HG02678 (cell line): ENCODE measurements around the gene ACO2.
"Not testable (repeated sequence)": the region's sequence is repeated elsewhere in the genome, so short reads cannot be mapped to it uniquely, and the experiment has no call there.

Experiments used
- ATAC-seq: cut with Tn5 transposase; IDR thresholded peaks from one replicate; pipeline ENCODE4 v1.9.1; 2021; ENCODE audit warnings: mild to moderate bottlenecking, moderate library complexity; ENCODE audit not compliant: unreplicated experiment

ACO2 gene

DNA sequence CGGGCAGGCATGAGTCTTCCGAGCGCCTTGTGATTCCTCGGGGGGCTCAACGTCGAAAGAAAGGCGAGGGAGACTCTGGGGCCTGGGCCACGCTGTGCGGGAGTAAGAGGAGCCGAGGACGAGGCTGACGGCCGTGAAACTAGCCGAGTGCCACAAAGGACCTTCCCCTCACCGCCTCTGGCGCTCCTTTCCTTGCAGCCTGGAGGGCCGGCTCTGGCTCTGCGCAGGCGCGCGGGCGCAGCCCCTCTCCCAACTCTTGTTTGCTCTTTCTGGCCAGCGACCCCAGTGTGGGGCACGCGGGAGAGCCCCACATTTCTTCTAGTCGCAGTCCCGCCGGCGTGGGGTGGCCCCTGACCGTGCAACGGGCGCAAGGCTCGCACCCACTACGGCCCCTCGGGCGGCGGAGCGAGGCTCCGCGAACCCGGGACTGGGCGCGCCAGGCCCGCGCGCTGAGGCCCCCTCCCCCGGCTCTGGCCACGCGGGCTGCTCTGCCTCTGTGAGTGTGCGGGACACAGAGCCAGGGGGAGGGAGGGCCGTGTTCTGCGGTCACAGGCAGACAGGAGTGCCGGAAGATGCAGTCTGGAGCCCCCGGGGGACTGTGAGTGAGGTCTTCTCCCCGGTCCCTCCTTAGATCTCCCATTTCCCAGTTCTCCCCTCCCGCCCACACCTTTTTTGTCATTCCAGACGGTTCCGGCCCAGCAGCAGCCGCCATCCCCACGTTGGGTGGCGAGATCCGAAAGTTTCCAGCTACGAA lies 21.3 kb upstream of the ACO2 start:
- no peak for ATAC-seq

DNA sequence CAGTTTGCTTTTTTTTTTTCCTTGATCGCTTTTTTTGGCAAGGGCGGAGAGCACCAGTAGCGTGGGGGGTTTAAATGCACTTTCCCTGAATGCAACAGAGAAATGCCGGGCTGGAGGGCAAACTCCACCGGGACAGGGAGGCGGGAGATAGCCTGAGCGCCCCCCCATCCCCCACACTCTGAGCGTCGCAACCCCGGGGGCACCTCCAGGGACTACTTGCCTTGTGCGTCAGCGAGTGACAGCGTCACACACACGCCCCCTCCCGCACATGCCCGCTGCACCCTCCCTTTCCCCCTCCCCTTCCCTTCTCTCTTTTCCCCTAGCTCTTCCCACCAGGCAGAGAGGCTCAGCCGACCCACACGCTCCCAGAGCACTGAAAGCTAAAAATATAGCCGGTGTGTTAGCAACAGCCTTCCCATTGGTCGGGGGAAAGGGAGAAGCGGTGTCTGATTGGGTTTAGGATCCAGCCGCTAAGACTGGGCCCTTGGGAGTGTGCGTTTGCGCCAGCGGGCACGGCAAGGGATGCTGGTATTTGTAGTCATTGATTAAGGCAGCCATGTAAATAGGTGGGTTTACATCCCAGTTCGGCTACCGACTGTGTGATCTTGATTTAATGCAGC lies 20.6 kb upstream of the ACO2 start:
- ATAC-seq: peak; percentile 55

GRCh38 chr22:41458161-41458728 lies 10.7 kb upstream of the ACO2 start:
- ATAC-seq: no peak

DNA sequence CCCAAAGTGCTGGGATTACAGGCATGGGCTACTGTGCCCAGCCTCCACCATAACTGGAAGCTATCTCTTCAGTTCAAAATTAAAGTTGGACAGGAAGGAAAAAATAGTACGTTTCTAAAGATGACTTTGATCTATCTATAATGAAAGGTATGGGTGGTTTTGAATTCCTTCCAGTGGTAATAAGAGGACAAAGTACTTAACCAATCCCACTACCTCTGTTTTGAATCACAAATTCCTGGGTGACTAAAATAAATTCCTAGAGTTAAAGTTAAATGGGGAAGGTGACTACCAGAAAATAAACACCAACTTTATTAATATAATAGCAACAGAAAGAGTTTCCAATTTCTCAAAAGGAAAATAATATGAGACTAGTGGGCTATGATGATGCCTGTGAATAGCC lies 9.5 kb upstream of the ACO2 start:
- no peak for ATAC-seq

DNA sequence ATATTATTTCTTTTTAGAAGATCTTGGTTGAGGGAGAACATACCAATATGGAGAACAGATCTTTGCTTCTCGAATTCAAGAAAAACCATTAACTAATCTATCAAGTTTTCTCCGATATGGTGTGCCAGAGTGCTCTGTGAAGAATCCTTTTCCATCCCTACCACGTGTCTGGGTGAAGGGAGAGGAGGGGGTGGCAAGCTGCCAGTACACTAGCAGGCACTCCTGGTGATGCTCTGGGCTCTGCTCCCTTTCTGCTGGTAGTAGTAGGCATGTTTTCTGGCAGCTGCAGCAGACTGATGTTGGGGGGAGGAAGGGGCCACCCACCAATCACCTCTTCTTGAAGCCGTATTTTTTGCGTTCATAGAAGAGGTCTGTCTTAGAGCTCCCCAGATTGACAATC lies 8.8 kb upstream of the ACO2 start:
- ATAC-seq: not testable (repeated sequence)

DNA sequence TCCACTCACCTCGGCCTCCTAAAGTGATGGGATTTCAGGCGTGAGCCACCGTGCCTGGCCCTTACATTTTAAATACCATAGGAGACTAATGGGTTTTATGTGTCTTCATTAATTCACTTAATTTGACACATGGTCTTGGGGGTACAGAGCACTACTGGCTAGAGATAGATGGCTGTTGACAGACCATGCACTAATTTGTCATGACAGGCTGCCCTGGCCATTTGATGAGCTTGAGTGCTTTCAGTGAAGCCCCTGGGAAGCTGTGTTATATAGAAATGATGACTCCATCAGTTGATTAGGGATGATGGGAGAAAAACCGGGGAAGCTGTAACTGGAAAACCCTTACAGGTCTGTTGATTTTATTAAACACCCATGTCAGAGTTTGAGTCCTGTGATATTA lies 7.0 kb upstream of the ACO2 start:
- no peak for ATAC-seq

DNA sequence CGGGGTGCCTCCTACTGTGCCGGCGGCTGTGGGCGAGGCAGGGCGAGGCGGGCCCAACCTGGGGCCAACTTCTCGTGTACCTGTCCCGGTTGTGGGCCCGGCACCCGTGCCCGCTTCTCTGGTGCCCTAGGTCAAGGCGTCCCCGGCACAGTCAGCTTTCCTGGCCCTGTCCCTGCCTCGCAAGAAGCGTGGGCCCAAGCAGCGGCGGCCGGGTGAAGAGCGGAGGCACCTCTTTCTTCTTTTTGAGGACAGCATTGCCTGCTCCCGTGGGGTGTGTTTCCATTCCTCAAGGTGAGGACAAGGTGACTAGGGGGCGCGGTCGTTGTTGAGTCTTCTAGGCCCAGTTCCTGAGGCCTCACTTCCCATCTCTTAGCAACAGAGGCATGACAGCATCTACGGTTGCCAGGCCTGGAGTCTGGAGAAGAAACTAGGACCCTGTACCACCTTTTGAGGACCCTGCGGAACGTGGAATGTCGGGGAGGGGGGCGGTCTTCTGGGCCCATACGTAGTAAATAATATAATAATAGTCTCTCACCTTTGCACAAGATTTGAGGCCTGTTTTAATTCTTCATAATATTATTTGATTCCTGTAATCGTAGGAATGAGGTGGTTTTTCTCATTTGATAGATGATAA lies 418 bp downstream of the ACO2 start:
- ATAC-seq: peak; percentile 9

- no peak for ATAC-seq
Observed at GRCh38 chr22:41470886-41471285, 2.0 kb downstream of the ACO2 start.

GRCh38 chr22:41471568-41471967 lies 2.7 kb downstream of the ACO2 start:
- no peak for ATAC-seq

DNA sequence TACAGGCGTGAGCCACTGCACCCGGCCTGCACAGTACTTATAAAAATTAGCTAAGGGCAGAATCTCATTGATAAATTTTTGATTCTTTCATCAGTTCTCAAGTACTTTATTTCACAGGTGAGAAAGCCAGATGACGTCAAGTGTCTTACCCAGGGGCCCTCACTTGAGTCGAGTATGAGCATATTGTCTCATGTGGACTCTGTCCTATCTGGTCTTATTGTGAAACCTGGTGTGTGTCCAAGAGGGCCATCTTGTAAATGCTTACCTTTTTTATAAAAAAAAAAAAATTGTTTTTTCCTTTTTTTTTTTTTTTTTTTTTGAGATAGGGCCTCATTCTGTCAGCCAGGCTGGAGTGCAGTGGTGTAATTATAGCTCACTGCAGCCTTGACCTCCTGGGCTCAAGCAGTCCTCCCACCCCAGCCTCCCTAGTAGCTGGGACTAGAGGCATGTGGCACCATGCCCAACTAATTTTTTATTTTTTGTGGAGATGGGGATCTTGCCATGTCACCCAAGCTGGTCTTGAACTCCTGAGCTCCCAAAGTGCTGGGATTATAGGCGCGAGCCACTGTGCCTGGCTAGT lies 6.0 kb downstream of the ACO2 start:
- ATAC-seq: no peak

- no peak for ATAC-seq
Observed at GRCh38 chr22:41478473-41478872, 9.6 kb downstream of the ACO2 start.

- no peak for ATAC-seq
Observed at GRCh38 chr22:41478891-41479521, 10.1 kb downstream of the ACO2 start.

GRCh38 chr22:41479671-41480396 lies 10.9 kb downstream of the ACO2 start:
- ATAC-seq: no peak

DNA sequence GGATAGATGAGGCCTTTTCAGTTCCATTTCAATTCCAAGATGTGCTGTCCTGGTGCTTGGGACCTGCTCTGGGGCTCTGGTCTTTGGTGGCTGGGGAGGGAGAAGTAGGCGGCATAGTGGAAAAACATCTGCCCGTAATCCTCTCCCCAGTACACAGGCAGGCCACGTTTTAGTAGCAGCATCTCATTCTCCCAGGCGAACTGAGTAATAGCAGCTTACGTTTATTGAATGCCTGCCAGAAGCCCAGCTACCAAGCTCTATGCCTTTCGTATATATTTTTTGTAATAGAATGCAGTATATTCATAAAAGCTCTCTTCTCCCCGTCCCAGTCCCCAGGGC lies 11.4 kb downstream of the ACO2 start:
- ATAC-seq: no peak

DNA sequence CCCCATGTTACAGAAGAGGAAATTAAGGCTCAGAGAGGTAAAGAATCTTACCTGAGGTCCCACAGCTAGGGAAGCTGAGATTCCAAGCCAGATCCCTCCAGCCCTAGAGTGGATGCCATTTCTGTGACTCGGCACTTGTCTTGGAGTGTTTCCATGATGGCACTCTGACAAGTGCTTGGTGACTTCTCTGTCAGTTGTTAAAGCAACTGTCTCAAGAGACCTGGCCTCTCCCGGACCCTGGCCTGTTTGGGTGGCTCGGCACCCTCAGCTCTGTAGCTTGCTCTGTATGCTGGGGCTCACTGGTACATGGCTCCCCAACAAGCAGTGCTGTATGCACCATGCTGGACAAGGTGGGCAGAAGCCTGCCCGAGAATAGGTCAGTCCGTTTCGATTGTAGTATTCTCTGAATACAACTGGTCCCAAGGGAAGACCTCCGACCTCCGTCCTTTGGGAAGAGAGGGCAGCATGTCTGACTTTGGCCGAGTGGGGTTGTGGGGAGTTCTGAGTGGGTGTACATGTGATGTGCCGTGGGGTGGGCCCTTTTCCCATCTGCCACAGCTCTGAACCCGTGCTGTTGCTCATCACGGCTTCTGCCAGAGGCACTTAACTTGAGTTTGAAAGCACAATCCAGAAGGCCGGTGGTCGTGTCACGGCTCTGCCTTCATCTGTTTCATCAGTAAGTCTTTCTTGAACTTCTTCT lies 12.4 kb downstream of the ACO2 start:
- ATAC-seq: no peak

GRCh38 chr22:41481925-41482318 lies 13.0 kb downstream of the ACO2 start:
- ATAC-seq: no peak

GRCh38 chr22:41482319-41482935 lies 13.5 kb downstream of the ACO2 start:
- no peak for ATAC-seq

GRCh38 chr22:41485033-41485432 lies 16.1 kb downstream of the ACO2 start:
- no peak for ATAC-seq
